Loucy (cell line): ENCODE results near the gene TP53I11.

Experiments used
- H2AFZ ChIP-seq: fragments of 200-600 bp; sonication (generic); 2 replicates; pipeline ENCODE4 v1.6.0; 2016; ENCODE audit warnings: antibody characterized with exemption, mild to moderate bottlenecking, low read length, moderate library complexity
- H3F3A ChIP-seq: fragments of 200-600 bp; 2 replicates; pipeline ENCODE4 v1.6.0; 2016; ENCODE audit warnings: antibody characterized with exemption, low read depth, mild to moderate bottlenecking
- H3K27me3 ChIP-seq: fragments of 200-600 bp; sonication (generic); 2 replicates; pipeline ENCODE4 v1.6.1; 2014; ENCODE audit warnings: low read length, mild to moderate bottlenecking; ENCODE audit not compliant: insufficient read depth, poor library complexity, severe bottlenecking
- H3K36me3 ChIP-seq: fragments of 200-600 bp; sonication (generic); 2 replicates; pipeline ENCODE4 v1.6.1; 2016; ENCODE audit warnings: low read length; ENCODE audit not compliant: insufficient read depth
- H3K4me1 ChIP-seq: fragments of 200-600 bp; sonication (generic); 2 replicates; pipeline ENCODE4 v1.5.1; 2014; ENCODE audit warnings: low read length, mild to moderate bottlenecking; ENCODE audit not compliant: insufficient read depth, poor library complexity, severe bottlenecking
- H3K4me2 ChIP-seq: fragments of 200-600 bp; sonication (generic); 2 replicates; pipeline ENCODE4 v1.6.0; 2014; ENCODE audit warnings: antibody characterized with exemption, low read length, low read depth, mild to moderate bottlenecking; ENCODE audit not compliant: poor library complexity, severe bottlenecking
- H3K4me3 ChIP-seq: fragments of 200-600 bp; sonication (generic); 2 replicates; pipeline ENCODE4 v1.5.1; 2014; ENCODE audit warnings: low read length, mild to moderate bottlenecking, mixed read lengths; ENCODE audit not compliant: poor library complexity, severe bottlenecking
- H3K79me2 ChIP-seq: fragments of 200-600 bp; sonication (generic); 2 replicates; pipeline ENCODE4 v1.6.1; 2014; ENCODE audit warnings: low read length; ENCODE audit not compliant: insufficient read depth
- H3K9ac ChIP-seq: fragments of 200-600 bp; sonication (generic); 2 replicates; pipeline ENCODE4 v1.6.0; 2014; ENCODE audit warnings: mild to moderate bottlenecking, low read depth, low read length, moderate library complexity; ENCODE audit not compliant: poor library complexity, severe bottlenecking
- H3K9me2 ChIP-seq: fragments of 200-600 bp; sonication (generic); replicated peaks from 2 replicates; pipeline ENCODE4 v1.6.1; 2016; ENCODE audit warnings: low read depth, low read length, mixed read lengths
- H3K9me3 ChIP-seq: fragments of 200-600 bp; sonication (generic); 2 replicates; pipeline ENCODE4 v1.6.1; 2014; ENCODE audit warnings: mild to moderate bottlenecking, antibody characterized with exemption, low read length, low read depth; ENCODE audit not compliant: insufficient read depth
- H4K20me1 ChIP-seq: fragments of 200-600 bp; sonication (generic); 2 replicates; pipeline ENCODE4 v1.6.0; 2014; ENCODE audit warnings: antibody characterized with exemption, low read length, mild to moderate bottlenecking; ENCODE audit not compliant: insufficient read depth, poor library complexity, severe bottlenecking
- EZH2phosphoT487 ChIP-seq: fragments of 200-600 bp; IDR thresholded peaks from 2 replicates; pipeline ENCODE4 v1.6.1; 2018; ENCODE audit warnings: antibody characterized with exemption, mild to moderate bottlenecking, moderate library complexity, borderline replicate concordance
- TF ChIP-seq, protein P1 (sequence below): fragments of 200-600 bp; sonication (generic); conservative IDR thresholded peaks from 2 replicates; pipeline ENCODE4 v1.5.1; 2014; ENCODE audit warnings: mild to moderate bottlenecking, antibody characterized with exemption, low read length

TP53I11 gene

DNA sequence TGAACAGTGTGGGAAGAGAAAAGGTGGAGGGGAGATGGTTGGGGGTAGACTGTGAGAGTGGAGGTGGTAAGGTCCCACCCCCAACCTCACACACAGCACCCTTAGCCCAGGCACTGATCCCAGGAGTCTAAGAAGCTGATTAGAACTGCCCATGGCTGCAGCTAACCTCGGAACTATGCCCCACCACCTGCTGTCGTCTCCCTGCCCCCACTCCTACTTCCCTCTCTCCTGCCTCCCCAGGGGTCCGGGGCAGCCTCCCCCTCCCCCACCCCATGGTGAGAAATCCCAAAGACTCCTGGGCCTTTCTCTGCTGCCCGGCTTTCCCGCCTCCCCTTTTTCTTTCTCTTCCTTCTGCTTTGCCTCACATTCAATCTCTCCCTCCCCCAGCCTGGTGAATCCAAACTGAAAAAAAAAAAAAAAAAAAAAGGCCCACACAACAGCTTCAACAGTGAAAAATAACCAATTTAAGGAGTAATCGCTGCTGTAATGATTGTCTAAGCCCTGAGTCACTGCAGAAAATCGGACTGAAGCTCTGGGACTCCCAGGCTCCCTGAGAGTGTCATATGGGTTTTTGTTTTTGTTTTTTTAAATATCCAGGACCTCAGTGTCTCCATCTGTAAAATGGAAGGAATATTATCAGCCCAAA lies 9.6 kb upstream of the TP53I11 start:
- H3K9me2 ChIP-seq, result no peaks in the 10 kb centered on the region
- no peak for TF ChIP-seq EZH2phosphoT487
- TF ChIP-seq, protein P1, sequence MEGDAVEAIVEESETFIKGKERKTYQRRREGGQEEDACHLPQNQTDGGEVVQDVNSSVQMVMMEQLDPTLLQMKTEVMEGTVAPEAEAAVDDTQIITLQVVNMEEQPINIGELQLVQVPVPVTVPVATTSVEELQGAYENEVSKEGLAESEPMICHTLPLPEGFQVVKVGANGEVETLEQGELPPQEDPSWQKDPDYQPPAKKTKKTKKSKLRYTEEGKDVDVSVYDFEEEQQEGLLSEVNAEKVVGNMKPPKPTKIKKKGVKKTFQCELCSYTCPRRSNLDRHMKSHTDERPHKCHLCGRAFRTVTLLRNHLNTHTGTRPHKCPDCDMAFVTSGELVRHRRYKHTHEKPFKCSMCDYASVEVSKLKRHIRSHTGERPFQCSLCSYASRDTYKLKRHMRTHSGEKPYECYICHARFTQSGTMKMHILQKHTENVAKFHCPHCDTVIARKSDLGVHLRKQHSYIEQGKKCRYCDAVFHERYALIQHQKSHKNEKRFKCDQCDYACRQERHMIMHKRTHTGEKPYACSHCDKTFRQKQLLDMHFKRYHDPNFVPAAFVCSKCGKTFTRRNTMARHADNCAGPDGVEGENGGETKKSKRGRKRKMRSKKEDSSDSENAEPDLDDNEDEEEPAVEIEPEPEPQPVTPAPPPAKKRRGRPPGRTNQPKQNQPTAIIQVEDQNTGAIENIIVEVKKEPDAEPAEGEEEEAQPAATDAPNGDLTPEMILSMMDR, result no peak

DNA sequence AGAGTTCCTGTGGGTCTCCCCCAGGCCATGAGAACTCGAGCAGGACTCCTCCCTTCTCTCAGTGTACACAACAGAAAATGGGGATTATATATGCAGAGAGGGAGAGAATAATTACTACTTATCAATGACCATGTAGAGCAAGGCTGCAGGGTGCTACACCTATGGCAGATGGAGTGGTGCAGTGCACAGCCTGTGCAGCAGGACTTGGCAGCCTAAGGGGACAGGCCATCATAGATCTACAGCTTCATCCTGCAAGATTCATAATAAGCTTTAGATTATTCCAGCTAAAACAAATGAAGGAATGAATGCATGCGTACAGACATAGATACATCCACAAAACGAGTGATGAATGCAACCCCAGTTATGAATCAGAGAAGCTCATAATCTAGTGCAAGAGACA lies 8.4 kb upstream of the TP53I11 start:
- Histone ChIP-seq H3K4me3 (no peak overlapping the region), H2AFZ (no peak overlapping the region), H3K4me2 (no peak overlapping the region), H3K4me1 (peaks cover 28% of the 10 kb centered on the region), H4K20me1 (no peaks in the 10 kb centered on the region), H3K36me3 (no peaks in the 10 kb centered on the region), H3F3A (no peaks in the 10 kb centered on the region), H3K79me2 (no peaks in the 10 kb centered on the region), H3K9me3 (no peaks in the 10 kb centered on the region), H3K9me2 (no peaks in the 10 kb centered on the region), H3K9ac (no peak overlapping the region), H3K27me3 (no peaks in the 10 kb centered on the region)
- TF ChIP-seq, protein P1, result no peak
- no peak for TF ChIP-seq EZH2phosphoT487

More for the DNA sequence above, 9.6 kb upstream of the TP53I11 start:
- Histone ChIP-seq H3K4me1 (peaks cover 23% of the 10 kb centered on the region), H3F3A (no peaks in the 10 kb centered on the region), H3K9me3 (no peaks in the 10 kb centered on the region), H2AFZ (no peak overlapping the region), H3K9ac (no peak overlapping the region), H3K36me3 (no peaks in the 10 kb centered on the region), H3K79me2 (no peaks in the 10 kb centered on the region), H3K4me3 (no peak overlapping the region), H3K4me2 (no peak overlapping the region), H3K27me3 (no peaks in the 10 kb centered on the region), H4K20me1 (no peaks in the 10 kb centered on the region)

DNA sequence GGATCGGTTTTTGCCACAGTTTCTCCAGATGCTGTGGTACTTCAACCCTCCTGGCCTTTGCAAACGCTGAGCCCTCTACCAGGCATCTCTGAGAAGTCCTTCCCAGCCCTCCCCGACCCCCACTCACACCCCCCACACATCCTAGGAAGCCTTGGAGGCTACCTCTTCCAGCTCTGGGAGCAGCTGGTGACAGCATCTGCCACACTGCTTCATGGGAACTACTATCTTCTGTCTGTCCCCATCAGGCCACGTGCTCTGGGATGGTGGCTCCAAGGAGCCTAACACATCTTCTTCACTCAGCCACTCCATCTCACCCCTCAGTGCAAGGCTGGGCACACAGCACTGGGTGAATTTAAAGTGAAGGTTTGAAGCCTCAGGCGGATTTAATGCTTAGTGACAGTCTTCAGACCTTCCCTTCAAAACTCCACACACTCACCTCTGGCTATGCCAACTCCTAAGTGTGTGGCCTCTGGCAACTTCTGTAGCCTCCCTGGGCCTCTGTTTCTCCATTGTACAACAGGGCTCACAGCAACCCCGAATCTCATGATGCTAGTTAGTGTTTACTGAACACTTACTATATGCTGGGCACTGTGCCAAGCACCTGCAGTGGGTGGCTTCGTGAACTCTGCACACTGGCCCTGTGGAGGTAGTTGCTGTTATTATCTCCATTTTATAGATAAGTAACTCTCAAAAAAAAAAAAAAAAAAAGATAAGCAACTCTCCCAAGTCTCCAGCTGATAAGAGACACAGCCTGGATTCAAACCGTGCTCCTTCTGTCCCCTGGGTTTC lies 7.3 kb upstream of the TP53I11 start:
- Histone ChIP-seq H3K4me1 (peaks cover 24% of the 10 kb centered on the region), H3K9ac (no peak overlapping the region), H2AFZ (no peak overlapping the region), H3K9me3 (no peaks in the 10 kb centered on the region), H3K9me2 (no peaks in the 10 kb centered on the region), H3K36me3 (no peaks in the 10 kb centered on the region), H3K27me3 (no peaks in the 10 kb centered on the region), H3F3A (no peaks in the 10 kb centered on the region), H3K79me2 (no peaks in the 10 kb centered on the region), H4K20me1 (no peaks in the 10 kb centered on the region), H3K4me3 (no peak overlapping the region), H3K4me2 (no peak overlapping the region)
- TF ChIP-seq, protein P1, result no peak
- no peak for TF ChIP-seq EZH2phosphoT487
